IPS-18c (cell line): ENCODE data around the gene ISM2.
"Not testable (repeated sequence)": the region's sequence is repeated elsewhere in the genome, so short reads cannot be mapped to it uniquely, and the experiment has no call there.

Source experiments
- H3K4me3 ChIP-seq: 2 replicates; pipeline ENCODE4 v1.7.0; 2013; ENCODE audit warnings: low read depth, mild to moderate bottlenecking, low read length, moderate library complexity; ENCODE audit not compliant: insufficient read depth
- H3K9me3 ChIP-seq: one replicate; pipeline ENCODE4 v1.6.1; 2013; ENCODE audit warnings: mild to moderate bottlenecking, low read length, moderate library complexity; ENCODE audit not compliant: control insufficient read depth, insufficient read depth

The ISM2 gene

GRCh38 chr14:77498120-77498979 is at the start of gene ISM2:
TSS of gene ISM2 (minus strand) at chr14:77498816. CDS start at chr14:77498793, 23 bp downstream.
- H3K4me3 ChIP-seq = peak within 1 kb of the TSS; percentile 66
- H3K9me3 ChIP-seq = peaks cover 2% of the 10 kb centered on the region

- Histone ChIP-seq H3K4me3 (no peak overlapping the region), H3K9me3 (no peaks in the 10 kb centered on the region)
Observed at GRCh38 chr14:77547512-77548180, 49.0 kb upstream of the ISM2 start.

GRCh38 chr14:77545171-77545570 is 46.6 kb upstream of the ISM2 start:
- not testable (repeated sequence) for H3K4me3 ChIP-seq, H3K9me3 ChIP-seq

- no peaks in the 10 kb centered on the region for H3K9me3 ChIP-seq
- H3K4me3 ChIP-seq = no peak overlapping the region
Observed at GRCh38 chr14:77544571-77544970, 46.0 kb upstream of the ISM2 start.

GRCh38 chr14:77543637-77544334 is 45.2 kb upstream of the ISM2 start:
- Histone ChIP-seq H3K9me3 (no peaks in the 10 kb centered on the region), H3K4me3 (no peak overlapping the region)

- Histone ChIP-seq H3K4me3 (no peak overlapping the region), H3K9me3 (no peaks in the 10 kb centered on the region)
Observed at GRCh38 chr14:77543240-77543551, 44.6 kb upstream of the ISM2 start.

GRCh38 chr14:77542421-77543239 is 44.0 kb upstream of the ISM2 start:
- Histone ChIP-seq H3K4me3 (no peak overlapping the region), H3K9me3 (no peaks in the 10 kb centered on the region)

GRCh38 chr14:77541905-77542304 is 43.3 kb upstream of the ISM2 start:
- no peaks in the 10 kb centered on the region for H3K9me3 ChIP-seq
- no peak overlapping the region for H3K4me3 ChIP-seq

GRCh38 chr14:77536951-77537350 is 38.3 kb upstream of the ISM2 start:
- not testable (repeated sequence) for H3K9me3 ChIP-seq, H3K4me3 ChIP-seq

- no peak overlapping the region for H3K4me3 ChIP-seq
- H3K9me3 ChIP-seq = no peaks in the 10 kb centered on the region
Observed at GRCh38 chr14:77531071-77531470, 32.5 kb upstream of the ISM2 start.

GRCh38 chr14:77529963-77530362 is 31.3 kb upstream of the ISM2 start:
- Histone ChIP-seq H3K9me3 (no peaks in the 10 kb centered on the region), H3K4me3 (no peak overlapping the region)

- Histone ChIP-seq H3K4me3 (no peak overlapping the region), H3K9me3 (no peaks in the 10 kb centered on the region)
Observed at GRCh38 chr14:77529213-77529612, 30.6 kb upstream of the ISM2 start.

- H3K4me3 ChIP-seq, H3K9me3 ChIP-seq: not testable (repeated sequence)
Observed at GRCh38 chr14:77528701-77529100, 30.1 kb upstream of the ISM2 start.

- H3K4me3 ChIP-seq = no peak overlapping the region
Observed at GRCh38 chr14:77526266-77526665, 27.6 kb upstream of the ISM2 start.

GRCh38 chr14:77524536-77524935 is 25.9 kb upstream of the ISM2 start:
- Histone ChIP-seq H3K9me3 (no peaks in the 10 kb centered on the region), H3K4me3 (no peak overlapping the region)

More at GRCh38 chr14:77526266-77526665, 27.6 kb upstream of the ISM2 start:
- H3K9me3 ChIP-seq = no peaks in the 10 kb centered on the region

- Histone ChIP-seq H3K9me3 (no peaks in the 10 kb centered on the region), H3K4me3 (no peak overlapping the region)
Observed at GRCh38 chr14:77523109-77523508, 24.5 kb upstream of the ISM2 start.

- Histone ChIP-seq H3K9me3 (no peaks in the 10 kb centered on the region), H3K4me3 (no peak overlapping the region)
Observed at GRCh38 chr14:77520555-77520954, 21.9 kb upstream of the ISM2 start.
